Bone marrow (tissue), 2 donors: Measurements from ENCODE around the gene LRRC53.

Source experiments
- DNase-seq, 2 donors: peaks; one replicate each; lab custom pipeline; 2025; lab: John Stamatoyannopoulos, UW

Gene LRRC53, protein sequence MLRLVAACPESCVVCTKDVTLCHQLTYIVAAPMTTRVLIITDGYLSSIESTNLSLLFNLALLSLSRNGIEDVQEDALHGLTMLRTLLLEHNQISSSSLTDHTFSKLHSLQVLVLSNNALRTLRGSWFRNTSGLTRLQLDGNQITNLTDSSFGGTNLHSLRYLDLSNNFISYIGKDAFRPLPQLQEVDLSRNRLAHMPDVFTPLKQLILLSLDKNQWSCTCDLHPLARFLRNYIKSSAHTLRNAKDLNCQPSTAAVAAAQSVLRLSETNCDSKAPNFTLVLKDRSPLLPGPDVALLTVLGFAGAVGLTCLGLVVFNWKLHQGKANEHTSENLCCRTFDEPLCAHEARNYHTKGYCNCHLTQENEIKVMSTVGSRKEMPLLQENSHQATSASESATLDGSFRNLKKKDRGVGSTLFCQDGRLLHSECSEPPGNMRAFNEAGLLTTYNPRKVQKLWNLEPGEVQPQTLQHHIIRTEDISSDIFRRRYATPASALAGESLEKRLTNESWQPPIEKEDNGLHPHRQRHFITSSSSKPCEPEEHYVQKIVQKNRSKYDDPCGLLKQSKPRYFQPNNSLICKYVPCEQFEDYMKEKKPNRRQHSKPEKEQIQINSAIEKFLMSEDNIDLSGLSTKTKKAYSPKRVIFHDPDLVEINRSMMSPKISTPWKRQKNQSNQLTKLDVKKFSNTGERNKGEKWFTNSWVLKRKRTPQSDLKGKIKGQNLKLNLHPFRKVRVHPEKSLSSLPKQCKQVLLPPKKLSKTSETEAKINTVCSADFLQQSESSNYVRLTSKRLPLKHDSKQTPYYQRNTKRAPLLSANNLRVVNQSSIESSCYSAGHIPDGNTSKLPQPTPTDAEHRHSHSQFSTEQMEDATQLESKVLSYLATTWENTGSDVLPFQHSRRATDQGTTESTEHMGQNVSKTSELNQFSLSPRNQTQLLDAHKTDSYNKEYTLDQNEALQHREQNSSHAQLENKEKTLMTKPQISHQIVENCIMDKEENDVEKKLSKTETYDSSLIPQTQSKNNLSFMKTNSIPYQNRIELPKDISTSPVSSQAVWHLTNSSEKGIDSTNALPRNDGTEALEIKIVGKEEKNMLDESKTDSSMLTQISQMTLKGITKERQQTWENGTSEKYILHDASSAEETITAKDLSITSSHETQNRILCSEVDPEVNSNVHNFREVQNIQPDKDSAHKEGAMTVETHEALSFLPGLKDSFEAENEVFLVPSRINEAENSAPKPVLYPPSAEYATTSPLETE

DNA sequence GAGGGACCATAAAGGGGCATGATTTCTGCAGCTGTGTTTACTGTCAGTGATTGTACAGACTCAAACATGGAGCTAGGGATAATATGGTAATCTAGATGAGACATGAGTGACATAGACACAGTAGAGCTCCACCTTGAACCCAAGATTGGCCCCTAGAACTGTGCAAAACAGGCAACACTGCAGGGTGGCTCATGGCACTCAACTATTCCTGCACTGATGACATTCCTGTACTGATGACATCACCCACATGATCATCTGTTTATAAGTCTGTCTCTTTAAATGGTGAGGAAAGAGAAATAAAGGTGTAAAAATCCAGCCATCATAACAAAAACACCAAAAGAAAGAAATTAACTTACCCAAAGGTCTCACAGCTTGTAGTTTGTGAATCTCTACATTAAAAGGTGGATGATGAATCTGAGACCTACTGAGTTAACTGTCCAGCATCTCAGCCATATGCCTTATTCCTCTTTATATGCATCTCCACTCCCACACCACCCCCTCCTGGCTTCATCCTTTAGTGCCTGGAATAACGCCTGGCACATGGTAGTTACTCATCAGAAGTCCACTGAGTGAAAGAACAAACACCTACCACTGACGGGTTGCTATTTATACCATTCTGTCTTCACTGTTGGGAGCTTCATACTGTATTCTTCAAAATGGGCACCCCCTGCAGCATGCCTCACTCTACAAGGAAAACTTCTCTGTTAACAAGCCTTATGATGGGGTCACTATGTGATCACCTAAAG, at the start of gene LRRC53:
TSS of gene LRRC53 (minus strand) at position 442 of the 746 bp plus-strand sequence. CDS start 29,262 bp downstream, outside the sequence.
- DNase-seq: no peak

DNA sequence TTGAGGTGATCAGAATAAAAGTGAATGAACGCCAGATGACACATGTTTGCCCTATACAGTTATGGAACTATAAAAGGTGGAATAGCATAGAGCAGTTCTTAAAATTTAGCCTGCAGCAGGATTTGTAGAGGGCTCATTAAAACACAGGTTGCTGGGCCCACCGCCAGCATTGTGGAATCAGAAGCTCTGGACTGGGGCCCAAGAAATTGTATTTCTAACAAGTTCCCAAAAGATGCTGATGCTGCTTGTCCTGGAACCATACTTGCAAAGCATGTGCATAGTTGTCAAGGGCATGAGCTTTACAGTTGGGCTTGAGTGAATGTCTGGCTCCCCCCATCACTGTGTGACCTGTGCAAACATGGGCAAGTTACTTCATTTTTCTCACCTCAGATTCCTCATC, 37.5 kb upstream of the LRRC53 start:
- DNase-seq: no peak

DNA sequence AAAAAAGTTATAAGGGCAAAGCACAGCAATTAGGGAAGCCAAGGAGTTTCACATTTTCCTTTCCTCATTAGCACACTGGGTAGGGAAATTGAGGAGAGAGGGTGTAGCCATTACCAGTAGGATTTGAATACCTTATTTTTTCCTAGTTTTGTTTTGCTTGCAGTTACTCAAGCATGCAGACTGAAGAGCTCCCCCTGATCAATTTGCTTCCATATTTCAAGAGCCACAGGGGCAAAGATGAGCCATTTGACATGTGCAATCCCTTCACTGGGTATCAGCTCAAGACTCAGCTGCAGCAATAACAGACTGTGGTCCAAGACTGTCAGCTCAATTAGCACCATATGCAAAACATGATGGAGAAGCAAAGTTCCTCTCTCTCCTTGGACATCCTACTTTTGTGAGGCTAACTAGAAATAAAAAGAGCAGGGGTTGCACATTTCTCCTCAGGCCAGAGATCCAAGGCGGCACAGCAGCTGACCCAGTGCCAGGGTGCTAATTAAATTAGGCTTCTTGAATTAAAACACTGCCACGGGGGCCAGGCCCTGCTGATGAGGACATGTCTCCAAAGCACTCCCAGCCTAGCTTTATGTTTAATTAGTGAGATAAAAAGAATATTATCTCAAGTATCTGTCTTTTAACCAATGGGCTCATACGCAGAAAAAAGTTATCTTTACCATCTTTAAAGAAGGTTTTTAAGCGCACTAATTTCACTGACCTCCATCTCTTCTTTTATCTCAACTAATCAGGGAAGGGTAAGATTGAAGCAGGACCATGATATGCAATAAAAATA, 36.7 kb upstream of the LRRC53 start:
- DNase-seq: no peak

- DNase-seq: no peak
These were observed 33.4 kb upstream of the LRRC53 start for GRCh38 chr1:74545821-74546220.

DNA sequence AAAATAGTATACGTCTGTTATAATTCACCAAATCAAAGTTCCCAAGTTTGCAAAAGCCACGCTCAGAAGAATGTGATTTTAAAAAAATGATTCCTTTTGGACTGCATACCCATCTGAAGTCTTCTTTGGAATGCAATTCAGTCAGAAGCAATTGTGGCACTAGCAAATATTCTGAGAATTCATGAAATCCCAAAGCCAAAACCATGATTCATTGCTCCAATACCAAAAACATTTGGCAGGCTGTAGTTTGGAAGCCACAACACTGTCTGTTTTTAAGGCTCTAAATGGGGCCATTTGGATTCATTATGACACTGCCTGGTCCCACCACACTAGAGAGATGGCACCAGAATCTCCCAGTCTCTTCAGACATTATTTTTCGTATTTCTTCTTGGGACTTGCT, 21.8 kb upstream of the LRRC53 start:
- no peak for DNase-seq

DNA sequence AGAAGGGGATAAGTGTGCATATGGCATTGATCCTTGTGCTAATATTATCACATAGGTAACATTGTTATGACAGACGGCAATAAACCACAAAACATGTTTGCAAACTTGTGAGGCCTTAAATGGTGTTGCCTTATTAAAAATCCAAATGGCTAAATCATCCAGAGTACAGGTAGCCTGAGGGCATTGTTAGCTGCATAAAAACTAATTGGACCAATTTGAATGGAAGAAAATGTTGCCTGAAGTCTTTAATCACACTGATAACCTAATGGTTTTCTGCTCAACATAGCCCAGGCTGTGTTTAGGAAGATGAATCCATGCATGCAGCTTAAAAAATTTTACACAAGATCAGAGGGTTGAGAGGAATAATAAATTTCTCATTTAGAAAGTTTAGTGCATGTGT, 19.4 kb upstream of the LRRC53 start:
- DNase-seq: no peak

DNA sequence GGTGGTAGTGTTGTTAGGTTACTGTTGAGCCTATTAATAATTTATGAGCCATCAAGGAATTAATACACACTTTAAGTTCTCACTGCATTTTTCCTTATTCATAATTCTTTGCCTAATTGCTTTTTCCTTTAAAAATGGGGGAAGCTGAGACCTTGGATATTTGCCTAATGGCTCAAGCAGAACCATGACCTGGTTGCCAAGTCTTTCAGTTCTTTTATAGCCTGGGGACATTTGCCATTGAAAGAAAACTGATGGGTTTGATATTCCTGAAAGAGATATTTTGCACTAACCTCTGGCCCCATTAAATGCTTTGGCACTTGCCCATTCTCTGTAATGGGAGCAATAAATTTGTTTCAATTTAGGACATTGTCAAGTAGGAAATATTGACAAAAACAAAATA, 18.5 kb upstream of the LRRC53 start:
- DNase-seq: no peak

DNA sequence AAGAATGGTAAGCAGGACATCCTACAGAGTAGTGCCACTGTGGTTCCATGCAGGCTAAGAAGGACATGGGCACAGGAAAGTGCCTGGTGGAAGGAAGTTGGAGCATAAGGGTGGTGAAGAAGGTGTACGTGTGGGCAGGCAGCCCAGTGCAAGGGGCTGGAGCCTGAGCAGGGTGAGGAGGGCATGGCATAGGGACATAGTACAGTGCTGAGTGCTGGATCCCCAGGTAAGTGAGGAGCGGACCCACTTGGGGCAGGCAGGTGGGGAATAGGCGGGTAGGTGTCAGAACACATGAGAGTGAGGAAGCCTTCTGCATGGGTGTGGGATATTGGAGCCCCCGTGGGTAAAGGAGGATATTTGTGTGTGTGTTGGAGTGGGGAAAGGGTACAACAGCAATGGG, 15.7 kb upstream of the LRRC53 start:
- DNase-seq: no peak

GRCh38 chr1:74526708-74527107, 14.3 kb upstream of the LRRC53 start:
- DNase-seq: no peak

GRCh38 chr1:74523873-74524480, 11.6 kb upstream of the LRRC53 start:
- DNase-seq: no peak

DNA sequence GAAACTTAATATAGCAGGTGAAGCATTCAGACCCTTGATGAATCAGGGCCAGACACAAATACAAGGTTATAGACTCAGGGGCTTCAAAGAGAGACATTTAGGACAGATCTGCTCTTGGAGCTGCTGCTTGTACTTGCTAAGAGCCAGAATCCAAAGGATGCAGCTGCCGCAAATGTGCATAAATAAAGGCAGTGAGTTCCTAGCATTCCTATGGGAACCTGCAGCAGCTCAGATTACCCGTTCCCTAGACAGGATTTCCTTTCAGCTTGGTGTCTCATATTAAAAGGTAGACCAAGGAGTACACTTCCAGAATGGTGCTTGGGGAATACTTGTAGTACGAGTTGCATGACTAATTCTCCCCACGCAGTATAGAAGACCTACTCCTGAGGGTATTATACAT, 9.7 kb upstream of the LRRC53 start:
- DNase-seq: no peak

GRCh38 chr1:74517599-74518051, 5.2 kb upstream of the LRRC53 start:
- DNase-seq: no peak

- DNase-seq: no peak
These were observed 1.2 kb upstream of the LRRC53 start for GRCh38 chr1:74513411-74514300.

- DNase-seq: no peak
These were observed 4.0 kb downstream of the LRRC53 start for GRCh38 chr1:74508449-74508848.

DNA sequence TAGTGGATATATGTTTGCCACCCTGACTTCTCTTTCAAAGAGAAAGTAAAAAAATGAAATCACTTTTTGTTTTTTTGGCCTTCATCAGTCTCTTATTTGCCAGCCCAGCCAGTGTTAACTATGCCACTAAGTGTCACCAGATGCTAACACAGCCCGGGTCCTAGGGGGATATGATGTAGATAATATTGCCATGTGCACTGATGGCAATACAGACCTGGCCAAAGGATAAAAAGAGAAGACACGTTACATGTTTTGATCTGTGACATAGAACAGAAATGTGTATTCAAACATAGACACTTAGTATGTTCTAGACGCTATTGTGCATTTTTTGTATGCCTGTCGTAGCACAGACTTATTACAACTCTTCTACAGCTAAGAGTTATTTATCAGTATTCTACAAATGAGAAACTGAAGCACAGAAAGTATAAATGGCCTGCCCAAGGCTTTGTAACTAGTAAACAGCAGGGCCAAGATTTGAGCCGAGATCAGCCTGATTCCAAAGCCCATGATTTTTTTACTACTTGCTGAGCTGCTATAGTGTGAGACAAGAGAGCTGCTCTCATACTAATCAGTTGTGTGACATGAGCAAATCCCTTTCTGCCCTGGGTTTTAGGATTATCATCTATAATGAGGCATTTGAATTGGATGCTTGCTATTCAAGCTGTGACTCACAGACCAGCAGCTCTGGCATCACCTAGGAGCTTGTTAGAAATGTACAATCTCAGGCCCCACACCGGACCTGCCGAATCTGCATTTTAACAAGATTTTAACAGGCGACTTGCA, 6.3 kb downstream of the LRRC53 start:
- DNase-seq: no peak

- no peak for DNase-seq
These were observed 7.4 kb downstream of the LRRC53 start for GRCh38 chr1:74504933-74505512.

DNA sequence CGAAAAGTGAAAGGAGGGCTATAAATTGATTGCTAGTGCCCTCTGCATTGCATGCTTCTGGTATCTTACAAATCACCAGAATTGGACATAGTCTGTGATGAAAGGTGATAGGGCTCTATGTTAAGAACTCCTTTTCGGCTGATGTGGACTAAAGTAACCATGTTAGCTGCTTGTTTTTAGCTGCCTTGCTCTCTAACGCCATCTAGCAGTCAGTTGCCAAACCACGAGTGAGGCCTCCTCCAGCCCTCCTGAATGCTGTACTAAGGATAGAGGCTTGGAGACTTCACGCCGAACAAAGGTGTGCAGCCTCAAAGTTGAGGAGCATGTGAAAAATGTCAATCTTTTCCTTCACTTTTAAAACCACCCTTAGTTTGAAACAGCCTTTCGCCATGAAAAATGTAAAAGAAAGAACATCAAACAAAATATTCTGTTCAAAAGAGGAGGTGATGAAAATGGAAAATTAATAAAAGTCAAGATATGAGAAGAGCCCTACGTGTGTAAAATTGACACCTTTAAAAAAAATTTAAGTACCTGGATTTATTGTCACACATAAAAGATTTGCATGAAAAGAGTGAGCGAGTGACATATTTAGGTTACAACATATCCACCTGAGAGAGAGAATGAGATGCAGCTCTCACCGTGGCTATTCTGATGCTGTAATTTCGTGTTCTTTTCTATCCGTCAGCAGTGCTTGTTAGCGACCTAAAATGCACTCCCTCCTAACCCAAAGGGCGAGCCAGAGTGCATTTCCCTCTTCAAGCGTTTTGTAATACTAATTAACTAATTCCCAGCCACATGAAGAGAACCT, 8.1 kb downstream of the LRRC53 start:
- DNase-seq: peak in 1 of 2 donors; percentile 2
